GM12865 (cell line): ENCODE results near the gene TCF4.
A peak's percentile ranks its signal among the peaks of the same experiment; 100 is the strongest.

ENCODE experiments used
- DNase-seq: peaks from one replicate; pipeline ENCODE4 v3.0.0; 2010; ENCODE audit warnings: low read depth
- H3K4me3 ChIP-seq: 2 replicates; pipeline ENCODE4 v1.5.1; 2011; ENCODE audit warnings: mild to moderate bottlenecking, low read depth, low read length, control low read depth
- CTCF ChIP-seq: IDR thresholded peaks from 2 replicates; pipeline ENCODE4 v1.5.1; 2011; ENCODE audit warnings: low read length, control low read depth, low read depth, inconsistent platforms; ENCODE audit not compliant: insufficient read depth; ENCODE audit errors: missing control alignments

The TCF4 gene

DNA sequence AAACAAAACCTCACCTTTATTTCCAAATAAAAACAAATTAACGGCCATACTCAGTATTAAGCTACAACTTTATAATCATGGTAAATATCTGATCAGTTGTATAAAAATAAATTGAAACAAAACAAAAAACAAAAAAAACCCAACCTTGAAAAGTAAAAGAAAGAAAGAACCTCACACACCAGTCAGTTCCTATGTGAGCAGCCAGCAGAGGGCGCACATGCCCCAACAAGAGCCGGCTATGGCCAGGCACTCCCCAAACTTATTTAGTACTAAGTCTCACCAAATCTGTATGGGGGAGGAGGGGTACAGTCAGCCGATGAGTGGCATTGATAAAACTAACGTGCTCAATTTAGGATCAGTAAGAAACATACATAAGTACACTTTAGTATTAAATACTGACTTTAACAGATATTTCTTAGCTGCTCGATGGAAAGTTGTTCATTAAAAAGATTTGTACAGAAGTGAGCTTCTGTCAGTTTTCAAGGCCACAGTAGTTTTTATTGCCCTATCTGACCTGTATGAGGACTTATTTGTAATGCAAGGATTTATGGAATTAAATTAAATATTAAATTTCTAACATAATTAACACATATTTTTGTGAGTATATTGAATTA lies 172.6 kb downstream of the TCF4 start:
- no peak overlapping the region for H3K4me3 ChIP-seq

DNA sequence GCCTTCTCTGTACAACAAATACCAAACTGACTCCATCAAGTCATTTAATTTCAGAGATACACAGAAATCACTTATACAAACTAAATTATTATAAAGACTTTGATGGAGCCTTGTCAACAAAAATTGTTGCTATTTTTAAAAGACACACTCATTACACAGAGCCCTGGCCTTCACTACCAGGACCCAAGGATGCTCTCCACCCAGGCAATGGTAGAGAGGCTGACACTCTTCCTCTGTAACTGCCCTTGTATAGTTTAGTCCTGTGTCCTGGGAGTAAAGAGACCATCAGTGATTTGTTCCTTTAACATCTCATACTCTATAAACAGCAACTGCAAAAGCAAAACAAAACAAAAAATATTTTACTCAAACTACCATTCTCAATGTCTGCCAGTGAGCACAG lies 173.5 kb downstream of the TCF4 start:
- H3K4me3 ChIP-seq, result no peak overlapping the region
- no peak for DNase-seq
- TF ChIP-seq CTCF, result no peak

More for the DNA sequence above, 172.6 kb downstream of the TCF4 start:
- TF ChIP-seq CTCF, result peak; percentile 80
- peak; percentile 90 for DNase-seq

- no peak for DNase-seq
- no peak overlapping the region for H3K4me3 ChIP-seq
- TF ChIP-seq CTCF, result no peak
Measured at GRCh38 chr18:55413474-55413873, 174.5 kb downstream of the TCF4 start.

DNA sequence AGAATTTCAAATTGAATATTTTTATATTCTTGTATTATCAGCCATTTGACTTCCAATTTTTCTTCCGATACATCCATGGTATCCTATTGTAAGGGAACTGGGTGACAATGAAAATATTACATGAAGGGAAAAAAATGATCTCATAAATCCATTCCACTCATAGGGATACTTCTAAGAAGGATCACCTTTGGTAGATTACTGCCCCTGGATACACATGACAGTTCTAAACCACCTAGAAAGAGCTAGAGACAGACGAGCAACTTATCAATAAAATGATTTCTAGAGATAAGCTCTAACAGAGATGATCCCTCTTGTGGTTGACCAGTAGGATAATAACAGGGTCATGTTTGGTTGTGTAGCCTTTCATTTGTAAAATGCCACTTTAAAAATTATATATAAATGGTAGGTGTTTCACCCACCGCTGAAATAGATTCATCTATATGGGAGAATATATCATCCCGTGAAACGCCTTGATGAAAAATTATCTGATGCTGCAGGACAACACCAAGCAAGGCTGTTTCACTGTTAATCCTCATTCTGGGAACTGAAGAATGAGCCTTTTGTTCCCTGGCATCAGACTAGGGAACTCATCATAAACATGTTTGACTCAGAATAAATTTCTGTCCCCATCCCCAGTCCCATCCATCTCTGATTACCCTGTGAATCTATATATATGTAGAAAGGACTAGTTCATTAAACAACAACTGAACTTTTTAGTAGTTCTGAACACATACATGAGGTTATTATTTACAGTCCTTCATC lies 180.0 kb downstream of the TCF4 start:
- no peak for TF ChIP-seq CTCF
- DNase-seq, result no peak
- H3K4me3 ChIP-seq, result no peak overlapping the region

GRCh38 chr18:55407191-55407590 lies 180.8 kb downstream of the TCF4 start:
- no peak for DNase-seq
- TF ChIP-seq CTCF, result no peak
- H3K4me3 ChIP-seq, result no peak overlapping the region

GRCh38 chr18:55406451-55406991 lies 181.5 kb downstream of the TCF4 start:
- no peak overlapping the region for H3K4me3 ChIP-seq
- no peak for TF ChIP-seq CTCF
- no peak for DNase-seq
